HepG2 (cell line): ENCODE data around the gene GANC. TPM values are rescaled to one million over a fixed set of nuclear protein-coding genes. Genes with fewer than 3 reads are reported as not detected.

Experiments used
- ATAC-seq: fragments of 200-7000 bp; cut with Tn5 transposase; 3 replicates; pipeline ENCODE4 v1.9.1; 2020; ENCODE audit warnings: mild to moderate bottlenecking, moderate library complexity
- BruUV-seq: library from RNA; stranded (reverse); fragments of 400-500 nt; replicated peaks from 2 replicates; lab custom pipeline; 2021; lab: Mats Ljungman, UMichigan
- CTCF ChIA-PET: fragments of 300-600 bp; formaldehyde crosslinking; extraction: SDS; loops from one replicate; lab custom pipeline; 2021; ENCODE audit warnings: low total read pairs, inconsistent platforms, low intra/inter-chr PET ratio; lab: Yijun Ruan, JAX
- POLR2A ChIA-PET: fragments of 350-600 bp; sonication (Branson Sonifier 250); formaldehyde crosslinking; loops from one replicate; lab custom pipeline; 2020; ENCODE audit warnings: antibody characterized with exemption, inconsistent platforms; lab: Yijun Ruan, JAX
- DNase-seq: peaks from one replicate; pipeline ENCODE4 v3.0.0-alpha.2; 2015; ENCODE audit warnings: low spot score
- FAIRE-seq: peaks from 3 replicates; lab custom pipeline; 2011; peaks lifted over from hg19 to GRCh38; lab: Jason Lieb, UNC
- H2AFZ ChIP-seq: one replicate; pipeline ENCODE4 v1.6.1; 2011; ENCODE audit warnings: low read length, inconsistent platforms
- H3K27ac ChIP-seq: fragments of 300-600 bp; 3 replicates; pipeline ENCODE4 v1.8.0; 2011; ENCODE audit warnings: mixed run types, mild to moderate bottlenecking, mixed read lengths, low read length, inconsistent platforms; ENCODE audit not compliant: insufficient read depth; ENCODE audit errors: extremely low read length
- H3K27me3 ChIP-seq, 2 experiments: fragments of 200-600 bp in 1 of 2; 2 replicates in 1 of 2; 3 replicates in 1 of 2; pipeline versions ENCODE4 v1.6.0 to v1.8.0; 2011; ENCODE audit warnings: low read length in 2 of 2, mild to moderate bottlenecking in 2 of 2, moderate library complexity in 2 of 2, inconsistent platforms in 1 of 2; ENCODE audit not compliant: insufficient read depth in 2 of 2, control insufficient read depth in 1 of 2
- H3K36me3 ChIP-seq, 2 experiments: fragments of 200-600 bp in 1 of 2; replicated peaks in 1 of 2; 2 replicates in 1 of 2; 3 replicates in 1 of 2; pipeline versions ENCODE4 v1.5.1 to v1.8.0; 2011; ENCODE audit warnings: low read length in 2 of 2, inconsistent platforms in 1 of 2; ENCODE audit not compliant: insufficient read depth in 2 of 2, control insufficient read depth in 1 of 2
- H3K4me1 ChIP-seq: 2 replicates; pipeline ENCODE4 v1.5.1; 2012; ENCODE audit warnings: low read length, inconsistent platforms; ENCODE audit not compliant: insufficient read depth
- H3K4me2 ChIP-seq: 2 replicates; pipeline ENCODE4 v1.6.0; 2011; ENCODE audit warnings: low read depth, low read length, inconsistent platforms
- H3K4me3 ChIP-seq, 3 experiments: fragments of 200-600 bp in 1 of 3; sonication (generic), shearing (Covaris generic) in 1 of 3; replicated peaks in 1 of 3; 2 replicates each; pipeline ENCODE4 v1.5.1; 2011 to 2016; ENCODE audit warnings: low read length in 3 of 3, inconsistent platforms in 2 of 3, low read depth in 2 of 3, mild to moderate bottlenecking in 2 of 3, control low read depth in 1 of 3, mixed read lengths in 1 of 3; ENCODE audit not compliant: insufficient read depth in 1 of 3
- H3K79me2 ChIP-seq: one replicate; pipeline ENCODE4 v1.6.1; 2011; ENCODE audit warnings: low read length, inconsistent platforms; ENCODE audit not compliant: insufficient read depth
- H3K9ac ChIP-seq: 2 replicates; pipeline ENCODE4 v1.6.0; 2011; ENCODE audit warnings: mild to moderate bottlenecking, low read depth, low read length, inconsistent platforms; ENCODE audit not compliant: insufficient read depth
- H3K9me3 ChIP-seq: 2 replicates; pipeline ENCODE4 v1.5.1; 2012; ENCODE audit warnings: mild to moderate bottlenecking, low read length
- H4K20me1 ChIP-seq: 2 replicates; pipeline ENCODE4 v1.6.0; 2011; ENCODE audit warnings: inconsistent platforms, mild to moderate bottlenecking, low read length, moderate library complexity; ENCODE audit not compliant: insufficient read depth
- EHMT2 ChIP-seq: fragments of 200-600 bp; sonication (generic); IDR thresholded peaks from 2 replicates; pipeline ENCODE4 v1.7.0; 2017; ENCODE audit warnings: antibody characterized with exemption, low read depth, low read length, borderline replicate concordance
- MAFF ChIP-seq: IDR thresholded peaks from 2 replicates; pipeline ENCODE4 v1.6.1; 2011; ENCODE audit warnings: low read depth, low read length, improper control_type of control experiment
- MAFK ChIP-seq, 2 experiments: IDR thresholded peaks in 1 of 2; conservative IDR thresholded peaks in 1 of 2; 2 replicates each; pipeline ENCODE4 v1.6.1; 2011; ENCODE audit warnings: improper control_type of control experiment in 2 of 2, low read length in 2 of 2
- NFE2 ChIP-seq: sonication (generic); formaldehyde crosslinking; IDR thresholded peaks from 2 replicates; pipeline ENCODE4 v1.4.0; 2020; ENCODE audit warnings: missing genetic modification reagents
- NFE2L2 ChIP-seq: fragments of 150-350 bp; IDR thresholded peaks from 2 replicates; pipeline ENCODE4 v1.6.1; 2014; ENCODE audit warnings: low read length
- NFRKB ChIP-seq: fragments of 450-650 bp; IDR thresholded peaks from 2 replicates; pipeline ENCODE4 v1.6.1; 2017
- STAG1 ChIP-seq: sonication (generic); formaldehyde crosslinking; IDR thresholded peaks from 2 replicates; pipeline ENCODE4 v1.4.0; 2020; ENCODE audit warnings: missing genetic modification reagents
- TCF7L2 ChIP-seq: IDR thresholded peaks from 2 replicates; pipeline ENCODE4 v1.6.1; 2011; ENCODE audit warnings: mild to moderate bottlenecking, low read depth, low read length, moderate library complexity
- WGBS: methylation state at CpG from one replicate; pipeline ENCODE4 v1.1.6; 2017; ENCODE audit warnings: low lambda C conversion rate; 5-methylcytosine and 5-hydroxymethylcytosine counted together
- in situ Hi-C: cut with HindIII; loops from 2 replicates; pipeline ENCODE4 v1.10.0; 2017; ENCODE audit warnings: low pct_unique_long_range_greater_than_20kb; ENCODE audit not compliant: extremely low pct_ligation_motif_present
- intact Hi-C: fragments of 100-400 bp; cut with micrococcal nuclease; formaldehyde crosslinking; loops from one replicate; pipeline ENCODE4 v1.10.0; 2022; ENCODE audit not compliant: unreplicated experiment
- polyA plus RNA-seq, 8 experiments: library from polyadenylated mRNA; depleted of rRNA in 3 of 8; stranded (reverse) in 7 of 8; unstranded in 1 of 8; fragments of >200 nt; fragmentation: Illumina TruSeq in 4 of 8; extraction: Trizol in 4 of 8; gene quantifications; 2 replicates each; pipeline versions ENCODE4 v1.2.1 to v1.2.3, GENCODE V29; 2011 to 2016; ENCODE audit warnings: low read depth in 4 of 8, missing spikeins in 1 of 8, mixed read lengths in 1 of 8; ENCODE audit not compliant: insufficient read depth in 1 of 8
- total RNA-seq, 5 experiments: library from RNA; depleted of rRNA; stranded (reverse); fragments of >200 nt; fragmentation: Illumina TruSeq; extraction: Trizol; gene quantifications; 2 replicates each; pipeline ENCODE4 v1.2.3, GENCODE V29; 2016; ENCODE audit warnings: low read depth in 1 of 5
- TF ChIP-seq, protein P1 (sequence below): sonication (generic); formaldehyde crosslinking; IDR thresholded peaks from 2 replicates; pipeline ENCODE4 v1.5.1; 2020; ENCODE audit warnings: mild to moderate bottlenecking, missing genetic modification reagents, borderline replicate concordance
- TF ChIP-seq, protein P2 (sequence below): sonication (generic); formaldehyde crosslinking; IDR thresholded peaks from 2 replicates; pipeline ENCODE4 v1.4.0; 2020; ENCODE audit warnings: mild to moderate bottlenecking, missing genetic modification reagents, borderline replicate concordance
- TF ChIP-seq, protein P3 (sequence below): sonication (generic); formaldehyde crosslinking; IDR thresholded peaks from 2 replicates; pipeline ENCODE4 v1.4.0; 2020; ENCODE audit warnings: mild to moderate bottlenecking, missing genetic modification reagents
- TF ChIP-seq, protein P4 (sequence below): sonication (generic); formaldehyde crosslinking; IDR thresholded peaks from 2 replicates; pipeline ENCODE4 v1.5.0; 2020; ENCODE audit warnings: mild to moderate bottlenecking, missing genetic modification reagents, moderate library complexity

Gene GANC
- total and polyA plus RNA-seq, 2 of the 13 experiments (the other 11 are each of a cell fraction or from before 2014, with no cell fraction given): 17.0 to 21.0 TPM

GRCh38 chr15:42368096-42368495 is 95.1 kb downstream of the GANC start:
- Histone ChIP-seq H3K27ac (no peak overlapping the region), H3K9me3 (no peaks in the 10 kb centered on the region), H3K79me2 (no peaks in the 10 kb centered on the region), H2AFZ (no peak overlapping the region), H3K4me3 (no peak overlapping the region), H4K20me1 (no peaks in the 10 kb centered on the region), H3K36me3 (no peaks in the 10 kb centered on the region), H3K9ac (no peak overlapping the region), H3K4me1 (peaks cover 19% of the 10 kb centered on the region), H3K4me2 (no peak overlapping the region), H3K27me3 (no peaks in the 10 kb centered on the region; a peak in 1 of 5 replicates)
- BruUV-seq: no TSS peak
- FAIRE-seq (no peak), ATAC-seq (no peak), DNase-seq (no peak)
- CTCF ChIA-PET: no interaction called here
- WGBS: 20% methylated on average over 3 of the region's 3 CpGs
- no peak for TF ChIP-seq NFRKB
- TF ChIP-seq, protein P1, sequence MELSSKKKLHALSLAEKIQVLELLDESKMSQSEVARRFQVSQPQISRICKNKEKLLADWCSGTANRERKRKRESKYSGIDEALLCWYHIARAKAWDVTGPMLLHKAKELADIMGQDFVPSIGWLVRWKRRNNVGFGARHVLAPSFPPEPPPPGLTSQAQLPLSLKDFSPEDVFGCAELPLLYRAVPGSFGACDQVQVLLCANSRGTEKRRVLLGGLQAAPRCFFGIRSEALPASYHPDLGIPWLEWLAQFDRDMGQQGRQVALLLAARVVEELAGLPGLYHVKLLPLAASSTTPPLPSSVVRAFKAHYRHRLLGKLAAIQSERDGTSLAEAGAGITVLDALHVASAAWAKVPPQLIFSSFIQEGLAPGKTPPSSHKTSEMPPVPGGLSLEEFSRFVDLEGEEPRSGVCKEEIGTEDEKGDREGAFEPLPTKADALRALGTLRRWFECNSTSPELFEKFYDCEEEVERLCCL (CRISPR knock-in tag): no peak
- TF ChIP-seq, protein P2, sequence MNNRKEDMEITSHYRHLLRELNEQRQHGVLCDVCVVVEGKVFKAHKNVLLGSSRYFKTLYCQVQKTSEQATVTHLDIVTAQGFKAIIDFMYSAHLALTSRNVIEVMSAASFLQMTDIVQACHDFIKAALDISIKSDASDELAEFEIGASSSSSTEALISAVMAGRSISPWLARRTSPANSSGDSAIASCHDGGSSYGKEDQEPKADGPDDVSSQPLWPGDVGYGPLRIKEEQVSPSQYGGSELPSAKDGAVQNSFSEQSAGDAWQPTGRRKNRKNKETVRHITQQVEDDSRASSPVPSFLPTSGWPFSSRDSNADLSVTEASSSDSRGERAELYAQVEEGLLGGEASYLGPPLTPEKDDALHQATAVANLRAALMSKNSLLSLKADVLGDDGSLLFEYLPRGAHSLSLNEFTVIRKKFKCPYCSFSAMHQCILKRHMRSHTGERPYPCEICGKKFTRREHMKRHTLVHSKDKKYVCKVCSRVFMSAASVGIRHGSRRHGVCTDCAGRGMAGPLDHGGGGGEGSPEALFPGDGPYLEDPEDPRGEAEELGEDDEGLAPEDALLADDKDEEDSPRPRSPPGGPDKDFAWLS (CRISPR knock-in tag): no peak
- no peak for TF ChIP-seq STAG1
- TF ChIP-seq TCF7L2: no peak
- in situ Hi-C loops: no loop called here
- intact Hi-C loops: no loop called here
- POLR2A ChIA-PET: no interaction called here

GRCh38 chr15:42371096-42371495 is 98.1 kb downstream of the GANC start:
- H3K4me2 ChIP-seq: peak overlapping the region; percentile 60; the same call in 1 of the 2 replicates
- no peaks in the 10 kb centered on the region for H3K36me3 ChIP-seq
- 29% methylated on average over 2 of the region's 2 CpGs for WGBS
- no peaks in the 10 kb centered on the region for H3K9me3 ChIP-seq
- H2AFZ ChIP-seq: no peak overlapping the region
- H3K9ac ChIP-seq: no peak overlapping the region
- DNase-seq: peak; percentile 42
- in situ Hi-C loops (no loop called here), intact Hi-C loops (no loop called here)
- no peak for FAIRE-seq
- no peaks in the 10 kb centered on the region for H4K20me1 ChIP-seq
- H3K4me3 ChIP-seq: no peak overlapping the region
- ChIA-PET POLR2A (interaction anchor here (1.0 kb wide), 1 partner anchor 21 kb away, joined by 4 read pairs; no protein-coding TSS in a partner anchor), CTCF (no interaction called here)
- no TSS peak for BruUV-seq
- TF ChIP-seq MAFK (conservative IDR thresholded peaks at IDR 0.05 in 1 of 2, IDR thresholded peaks at IDR 0.05 in 1 of 2; ENCODE audit: low read length in 2 of 2) (peak; percentile 95), NFE2 (CRISPR knock-in tag) (peak; percentile 77; the same call in 1 of the 2 replicates), MAFF (peak; percentile 93), EHMT2 (no peak), NFE2L2 (peak; percentile 97), STAG1 (peak; percentile 54)
- TF ChIP-seq, protein P3, sequence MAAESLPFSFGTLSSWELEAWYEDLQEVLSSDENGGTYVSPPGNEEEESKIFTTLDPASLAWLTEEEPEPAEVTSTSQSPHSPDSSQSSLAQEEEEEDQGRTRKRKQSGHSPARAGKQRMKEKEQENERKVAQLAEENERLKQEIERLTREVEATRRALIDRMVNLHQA (CRISPR knock-in tag): no peak
- TF ChIP-seq, protein P4, sequence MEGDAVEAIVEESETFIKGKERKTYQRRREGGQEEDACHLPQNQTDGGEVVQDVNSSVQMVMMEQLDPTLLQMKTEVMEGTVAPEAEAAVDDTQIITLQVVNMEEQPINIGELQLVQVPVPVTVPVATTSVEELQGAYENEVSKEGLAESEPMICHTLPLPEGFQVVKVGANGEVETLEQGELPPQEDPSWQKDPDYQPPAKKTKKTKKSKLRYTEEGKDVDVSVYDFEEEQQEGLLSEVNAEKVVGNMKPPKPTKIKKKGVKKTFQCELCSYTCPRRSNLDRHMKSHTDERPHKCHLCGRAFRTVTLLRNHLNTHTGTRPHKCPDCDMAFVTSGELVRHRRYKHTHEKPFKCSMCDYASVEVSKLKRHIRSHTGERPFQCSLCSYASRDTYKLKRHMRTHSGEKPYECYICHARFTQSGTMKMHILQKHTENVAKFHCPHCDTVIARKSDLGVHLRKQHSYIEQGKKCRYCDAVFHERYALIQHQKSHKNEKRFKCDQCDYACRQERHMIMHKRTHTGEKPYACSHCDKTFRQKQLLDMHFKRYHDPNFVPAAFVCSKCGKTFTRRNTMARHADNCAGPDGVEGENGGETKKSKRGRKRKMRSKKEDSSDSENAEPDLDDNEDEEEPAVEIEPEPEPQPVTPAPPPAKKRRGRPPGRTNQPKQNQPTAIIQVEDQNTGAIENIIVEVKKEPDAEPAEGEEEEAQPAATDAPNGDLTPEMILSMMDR (CRISPR knock-in tag): peak; percentile 36
- peaks cover 26% of the 10 kb centered on the region for H3K4me1 ChIP-seq
- ATAC-seq: peak; percentile 39; the same call in 1 of the 3 replicates
- H3K27ac ChIP-seq: no peak overlapping the region
- no peaks in the 10 kb centered on the region for H3K27me3 ChIP-seq
- H3K79me2 ChIP-seq: no peaks in the 10 kb centered on the region
